Left renal pelvis (tissue), 4 donors: Measurements from ENCODE around the gene XAB2. TPM values are rescaled to one million over a fixed set of nuclear protein-coding genes. Genes with fewer than 3 reads are reported as not detected.
"Not testable (repeated sequence)": the region's sequence is repeated elsewhere in the genome, so short reads cannot be mapped to it uniquely, and the experiment has no call there.

Experiments used
- DNase-seq, 4 donors: peaks; one replicate each; pipeline ENCODE4 v3.0.0-alpha.2; 2013; ENCODE audit warnings: low read depth in 4 of 4, low spot score in 3 of 4
- polyA plus RNA-seq, 4 donors: library from polyadenylated mRNA; unstranded; fragments of 120-200 nt; gene quantifications; one replicate each; pipeline ENCODE4 v1.2.1, GENCODE V29; 2013; ENCODE audit not compliant: insufficient read length in 4 of 4

Gene XAB2
- polyA plus RNA-seq, 4 donors = 28.8 to 47.5 (median 31.1) TPM

DNA sequence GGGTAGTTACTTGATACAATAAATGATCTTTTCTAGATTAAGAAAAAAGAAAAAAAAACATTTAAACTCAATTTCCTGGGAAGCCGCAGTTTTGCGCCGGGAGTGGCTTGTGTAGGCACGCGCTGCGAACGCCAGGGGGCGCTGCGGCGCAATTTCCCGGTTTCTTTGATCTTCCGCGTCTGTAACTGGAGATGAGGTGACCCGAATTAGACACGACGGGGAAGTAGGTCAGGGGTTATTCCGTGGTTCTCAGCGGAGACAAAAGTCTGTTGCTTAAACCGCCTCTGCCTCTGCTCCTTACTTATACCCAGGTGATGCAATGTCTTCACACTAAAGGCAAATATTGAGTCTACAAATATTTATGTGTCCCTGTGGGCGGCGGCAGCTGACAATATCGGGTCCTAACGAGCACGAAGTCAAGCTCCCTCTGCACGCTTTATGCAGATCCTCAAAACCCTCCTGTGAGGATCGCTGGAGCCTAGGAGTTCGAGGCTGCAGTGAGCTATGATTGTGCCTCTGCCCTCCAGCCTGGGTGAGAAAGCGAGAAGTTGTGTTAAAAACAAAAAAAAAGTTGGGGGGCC is 22.8 kb upstream of the XAB2 start:
- DNase-seq = peak; percentile 43 to 71 (median 60)

DNA sequence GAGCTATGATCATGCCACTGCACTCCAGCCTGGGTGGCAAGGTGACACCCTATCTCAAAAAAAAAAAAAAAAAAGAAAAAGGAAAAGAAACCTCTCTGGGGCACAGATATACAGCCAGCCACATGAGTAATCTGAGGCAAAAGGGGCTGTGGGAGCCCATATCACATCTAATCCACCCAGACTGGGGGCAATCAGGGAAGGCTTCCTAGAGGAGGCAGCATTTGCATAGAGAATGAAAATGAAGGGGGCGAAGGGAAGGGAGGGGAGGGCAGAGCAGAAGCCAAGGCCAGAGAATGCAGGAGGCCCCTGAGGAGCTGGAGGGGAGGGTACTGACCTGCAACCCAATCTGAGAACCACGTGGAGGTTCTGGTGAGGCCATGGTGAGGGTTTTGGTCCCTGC is 20.8 kb upstream of the XAB2 start:
- no peak for DNase-seq

DNA sequence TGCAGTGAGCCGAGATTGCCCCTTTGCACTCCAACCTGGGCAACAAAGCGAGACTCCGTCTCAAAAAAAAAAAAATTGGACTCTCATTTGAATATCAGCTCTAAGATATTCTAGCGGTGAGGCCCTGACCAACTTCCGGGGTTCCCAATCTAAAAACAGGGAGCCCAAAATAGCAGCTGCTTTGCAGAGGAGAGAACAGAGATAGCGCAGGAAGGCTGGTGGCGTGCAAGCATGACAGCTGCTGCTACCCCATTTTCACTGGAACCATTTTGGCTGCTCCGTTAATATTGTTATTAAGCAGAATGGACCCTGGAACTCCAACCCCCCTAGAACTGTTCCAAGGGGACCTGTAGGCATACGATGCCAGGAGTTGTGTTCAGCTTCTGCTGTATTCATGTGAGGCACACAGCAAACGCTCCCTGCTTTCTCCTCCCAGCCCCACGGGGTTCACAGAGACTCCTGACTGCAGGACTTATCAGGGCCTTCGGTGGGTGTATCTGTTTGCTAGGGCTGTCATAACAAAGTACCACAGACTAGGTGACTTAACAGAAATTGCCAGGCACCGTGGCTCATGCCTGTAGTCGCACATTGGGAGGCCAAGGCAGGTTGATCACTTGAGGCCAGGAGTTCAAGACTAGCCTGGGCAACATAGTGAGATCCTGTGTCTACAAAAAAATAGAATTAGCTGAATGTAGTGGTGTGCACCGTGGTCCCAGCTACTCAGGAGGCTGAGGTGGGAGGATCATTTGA is 19.1 kb upstream of the XAB2 start:
- no peak for DNase-seq

DNA sequence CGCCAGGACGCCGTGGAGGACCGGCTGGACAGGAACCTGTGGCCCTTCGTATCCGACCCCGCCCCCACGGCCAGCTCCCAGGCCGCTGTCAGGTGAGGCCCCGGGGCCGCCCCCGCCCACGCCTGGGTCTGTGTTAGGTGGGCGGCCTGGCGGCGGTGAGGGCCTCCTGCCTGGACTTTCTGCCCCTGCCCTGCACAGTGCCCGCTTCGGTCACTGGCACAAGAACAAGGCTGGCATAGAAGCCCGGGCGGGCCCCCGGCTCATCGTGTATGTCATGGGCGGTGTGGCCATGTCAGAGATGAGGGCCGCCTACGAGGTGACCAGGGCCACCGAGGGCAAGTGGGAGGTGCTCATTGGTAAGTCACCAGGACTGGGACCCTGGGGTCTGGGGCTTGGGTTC is 17.8 kb upstream of the XAB2 start:
- DNase-seq = no peak

DNA sequence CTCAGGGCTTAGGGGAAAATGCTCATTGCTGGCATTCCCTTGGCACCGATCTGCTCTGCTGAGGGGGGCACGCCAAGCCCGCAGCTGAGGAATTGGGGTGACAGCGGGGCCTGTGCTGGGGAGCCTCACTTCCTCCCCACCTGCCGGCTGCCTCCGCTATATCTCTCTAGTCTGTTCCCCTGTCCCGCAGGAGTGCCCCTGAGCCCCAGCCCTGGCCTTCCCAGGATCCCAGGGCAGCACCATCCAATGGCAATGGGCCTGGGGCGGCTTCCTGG is 17.0 kb upstream of the XAB2 start:
- no peak for DNase-seq

DNA sequence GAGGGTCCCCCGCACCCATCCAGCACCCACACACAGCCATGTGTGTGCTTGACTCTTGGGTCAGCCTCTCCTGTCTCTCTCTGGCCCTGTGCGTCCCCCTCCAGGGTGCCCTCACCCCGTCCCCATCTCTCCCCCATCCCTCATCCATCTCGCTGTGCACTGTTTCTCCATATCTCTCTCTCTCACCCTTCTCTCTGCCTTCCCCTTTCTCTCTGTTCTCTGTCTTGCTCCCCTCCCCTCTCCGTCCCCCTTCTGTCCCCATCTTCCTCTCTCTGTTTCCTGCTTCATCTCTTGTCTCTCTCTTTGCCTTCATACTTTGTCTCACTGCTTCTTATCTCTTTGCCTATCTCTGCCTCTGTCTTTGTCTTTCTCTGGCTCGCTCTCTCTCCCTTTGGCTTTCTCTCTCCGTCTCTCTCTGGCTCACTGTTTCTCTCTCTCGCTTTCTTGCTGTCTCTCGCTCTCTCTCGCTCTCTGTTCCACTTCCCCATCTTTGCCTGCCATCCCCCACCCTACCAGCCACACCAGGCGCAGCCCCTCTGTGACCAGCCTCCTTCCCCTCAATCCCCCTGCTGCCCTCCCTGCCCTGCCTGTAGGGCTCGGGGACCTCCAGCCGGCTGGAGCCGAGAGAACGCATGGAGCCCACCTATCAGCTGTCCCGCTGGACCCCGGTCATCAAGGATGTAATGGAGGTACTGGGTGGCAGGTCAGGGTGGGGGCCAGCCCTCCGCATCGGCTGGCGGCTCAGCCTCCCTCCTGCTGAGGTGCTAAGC is 16.5 kb upstream of the XAB2 start:
- no peak for DNase-seq

DNA sequence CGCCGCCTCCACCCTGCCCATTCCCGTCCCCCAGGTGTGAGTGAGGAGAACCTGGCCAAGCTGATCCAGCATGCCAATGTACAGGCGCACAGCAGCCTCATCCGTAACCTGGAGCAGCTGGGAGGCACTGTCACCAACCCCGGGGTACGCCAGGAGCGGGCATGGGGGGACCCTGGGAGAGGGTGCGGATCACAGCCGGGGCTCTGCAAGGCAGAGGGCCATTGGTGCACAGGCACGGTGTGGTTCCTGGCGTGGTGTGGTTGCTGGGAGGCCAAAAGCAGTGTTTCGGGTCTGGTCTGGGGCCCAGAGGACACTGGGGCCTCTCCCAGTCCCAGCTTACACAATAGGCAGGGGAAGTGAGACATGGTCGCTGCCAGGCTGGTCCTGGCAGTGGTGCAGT is 15.8 kb upstream of the XAB2 start:
- DNase-seq = no peak

DNA sequence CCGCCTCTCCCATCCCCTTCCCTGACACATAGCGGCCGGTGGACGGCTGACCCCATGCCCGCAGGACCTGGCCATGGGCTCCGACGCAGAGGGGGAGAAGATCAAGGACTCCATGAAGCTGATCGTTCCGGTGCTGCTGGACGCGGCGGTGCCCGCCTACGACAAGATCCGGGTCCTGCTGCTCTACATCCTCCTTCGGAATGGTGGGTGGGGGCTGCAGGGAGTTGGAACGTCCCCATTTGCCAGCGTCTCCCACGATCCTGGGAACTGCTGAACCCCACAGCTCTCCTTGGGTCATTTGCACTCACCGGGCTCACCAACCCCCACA is 15.2 kb upstream of the XAB2 start:
- no peak for DNase-seq

DNA sequence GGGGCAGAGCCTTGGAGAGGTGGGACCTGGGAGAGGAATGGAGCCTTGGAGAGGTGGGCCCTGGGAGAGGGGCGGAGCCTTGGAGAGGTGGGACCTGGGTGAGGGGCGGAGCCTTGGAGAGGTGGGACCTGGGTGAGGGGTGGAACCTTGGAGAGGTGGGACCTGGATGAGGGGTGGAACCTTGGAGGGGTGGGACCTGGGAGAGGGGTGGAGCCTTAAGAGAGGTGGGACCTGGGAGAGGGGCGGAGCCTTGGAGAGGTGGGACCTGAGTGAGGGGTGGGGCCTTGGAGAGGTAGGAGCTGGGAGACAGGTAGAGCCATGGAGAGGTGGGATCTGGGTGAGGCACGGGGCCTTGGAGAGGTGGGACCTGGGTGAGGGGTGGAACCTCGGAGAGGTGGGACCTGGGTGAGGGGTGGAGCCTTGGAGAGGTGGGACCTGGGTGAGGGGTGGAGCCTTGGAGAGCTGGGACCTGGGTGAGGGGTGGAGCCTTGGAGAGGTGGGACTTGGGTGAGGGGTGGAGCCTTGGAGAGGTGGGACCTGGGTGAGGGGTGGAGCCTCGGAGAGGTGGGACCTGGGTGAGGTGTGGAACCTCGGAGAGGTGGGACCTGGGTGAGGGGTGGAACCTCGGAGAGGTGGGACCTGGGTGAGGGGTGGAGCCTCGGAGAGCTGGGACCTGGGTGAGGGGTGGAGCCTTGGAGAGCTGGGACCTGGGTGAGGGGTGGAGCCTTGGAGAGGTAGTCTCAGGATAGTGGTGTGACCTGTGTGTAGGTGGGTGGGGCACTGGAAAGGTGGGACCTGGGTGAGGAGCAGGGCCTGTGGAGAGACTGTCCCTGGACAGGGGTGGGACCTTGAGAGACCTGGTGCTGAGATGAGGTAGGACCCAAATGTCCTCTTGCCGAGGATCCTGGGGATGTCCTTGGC is 14.5 kb upstream of the XAB2 start:
- not testable (repeated sequence) for DNase-seq

DNA sequence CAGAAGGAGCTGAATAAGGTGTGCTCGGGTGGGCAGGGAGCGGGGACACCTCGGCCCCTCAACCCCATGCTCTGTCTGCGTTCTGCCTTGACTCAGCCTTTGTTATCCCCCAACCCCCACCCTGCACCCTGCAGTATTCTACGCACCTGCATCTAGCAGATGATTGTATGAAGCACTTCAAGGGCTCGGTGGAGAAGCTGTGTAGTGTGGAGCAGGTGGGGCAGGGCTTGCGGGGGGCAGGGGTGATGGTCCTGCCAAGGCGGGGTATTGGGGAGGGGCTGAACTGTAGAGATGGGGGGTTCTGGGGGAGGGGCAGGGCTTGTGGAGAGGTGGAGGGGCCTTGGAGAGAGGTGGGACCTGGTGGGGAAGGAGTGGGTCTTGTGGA is 13.7 kb upstream of the XAB2 start:
- no peak for DNase-seq

DNA sequence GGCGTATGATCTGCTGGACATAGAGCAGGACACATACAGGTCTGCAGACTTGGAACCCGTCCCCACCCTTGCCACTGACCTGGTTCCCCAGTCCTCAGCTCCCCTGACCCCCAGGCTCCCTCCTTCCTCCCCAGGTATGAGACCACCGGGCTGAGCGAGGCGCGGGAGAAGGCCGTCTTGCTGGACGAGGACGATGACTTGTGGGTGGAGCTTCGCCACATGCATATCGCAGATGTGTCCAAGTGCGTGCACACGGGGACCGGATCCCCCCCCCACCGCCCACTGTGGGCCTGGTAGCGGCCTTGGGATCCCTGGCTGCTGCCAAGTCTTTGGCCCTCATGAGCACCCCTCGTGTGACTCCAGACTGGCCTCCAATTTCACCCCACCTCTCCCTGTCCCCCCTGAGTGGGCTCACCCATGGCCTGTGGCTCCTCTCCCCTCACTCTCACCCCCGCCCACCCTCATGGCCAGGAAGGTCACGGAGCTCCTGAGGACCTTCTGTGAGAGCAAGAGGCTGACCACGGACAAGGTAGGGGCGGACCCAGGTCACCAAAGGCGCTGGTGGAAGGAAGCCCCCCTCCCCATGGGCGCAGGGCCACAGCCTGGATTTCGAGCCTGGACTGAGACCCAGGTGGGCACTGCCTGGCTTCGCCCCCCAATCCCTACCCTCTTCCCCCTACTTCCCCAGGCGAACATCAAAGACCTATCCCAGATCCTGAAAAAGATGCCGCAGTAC is 13.1 kb upstream of the XAB2 start:
- no peak for DNase-seq

DNA sequence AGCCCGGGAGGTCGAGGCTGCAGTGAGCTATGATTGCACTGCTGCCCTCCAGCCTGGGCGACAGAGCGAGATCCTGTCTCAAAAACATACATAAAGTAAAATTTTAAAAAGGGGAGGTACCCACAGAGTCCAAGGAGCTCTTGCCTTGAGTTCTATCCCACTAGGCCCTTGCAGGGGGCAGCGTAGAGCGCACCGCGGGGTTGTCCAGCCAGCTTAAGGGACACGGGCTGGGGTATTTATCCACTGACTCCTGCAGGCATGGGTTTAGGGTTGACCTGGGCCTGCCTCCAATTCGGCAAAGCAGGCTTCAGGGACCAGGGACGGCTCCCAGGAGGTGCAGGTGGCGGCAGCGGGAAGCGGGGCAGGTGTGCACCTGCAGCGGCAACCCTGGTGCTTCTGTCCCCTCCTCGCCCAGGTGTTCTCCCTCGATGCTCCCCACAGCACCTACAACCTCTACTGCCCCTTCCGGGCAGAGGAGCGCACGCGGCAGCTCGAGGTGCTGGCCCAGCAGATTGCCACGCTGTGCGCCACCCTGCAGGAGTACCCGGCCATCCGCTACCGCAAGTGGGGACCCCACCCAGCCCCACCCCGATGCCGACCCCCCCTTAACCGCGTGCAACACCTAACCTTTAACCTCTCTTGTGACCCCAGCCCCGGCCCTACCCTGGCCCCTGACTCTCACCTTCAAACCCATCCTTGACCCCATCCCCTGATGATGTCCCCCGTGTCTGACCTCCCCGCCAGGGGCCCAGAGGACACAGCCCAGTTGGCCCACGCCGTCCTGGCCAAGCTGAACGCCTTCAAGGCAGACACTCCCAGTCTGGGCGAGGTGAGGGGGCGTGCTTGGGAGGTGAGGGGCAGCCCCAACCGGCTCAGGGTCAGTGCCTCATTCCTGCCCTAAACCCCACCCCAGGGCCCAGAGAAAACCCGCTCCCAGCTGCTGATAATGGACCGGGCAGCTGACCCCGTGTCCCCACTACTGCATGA is 12.2 kb upstream of the XAB2 start:
- no peak for DNase-seq

DNA sequence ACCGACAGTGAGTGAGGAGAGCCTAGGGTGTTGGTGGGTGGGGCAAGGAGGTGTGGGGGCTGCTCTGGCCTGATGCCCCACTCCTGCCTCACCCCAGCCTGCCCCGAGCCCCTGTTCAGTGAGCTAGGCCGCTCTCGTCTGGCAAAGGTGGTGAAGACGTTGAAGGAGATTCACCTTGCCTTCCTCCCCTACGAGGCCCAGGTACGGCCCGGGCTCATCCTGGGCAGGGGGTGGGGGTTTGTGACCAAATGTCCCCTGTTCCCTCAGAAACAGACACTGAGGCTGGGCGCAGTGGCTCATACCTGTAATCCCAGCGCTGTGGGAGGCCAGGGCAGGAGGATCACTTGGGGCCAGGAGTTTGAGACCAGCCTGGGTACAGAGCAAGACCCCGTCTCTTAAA is 11.5 kb upstream of the XAB2 start:
- no peak for DNase-seq

DNA sequence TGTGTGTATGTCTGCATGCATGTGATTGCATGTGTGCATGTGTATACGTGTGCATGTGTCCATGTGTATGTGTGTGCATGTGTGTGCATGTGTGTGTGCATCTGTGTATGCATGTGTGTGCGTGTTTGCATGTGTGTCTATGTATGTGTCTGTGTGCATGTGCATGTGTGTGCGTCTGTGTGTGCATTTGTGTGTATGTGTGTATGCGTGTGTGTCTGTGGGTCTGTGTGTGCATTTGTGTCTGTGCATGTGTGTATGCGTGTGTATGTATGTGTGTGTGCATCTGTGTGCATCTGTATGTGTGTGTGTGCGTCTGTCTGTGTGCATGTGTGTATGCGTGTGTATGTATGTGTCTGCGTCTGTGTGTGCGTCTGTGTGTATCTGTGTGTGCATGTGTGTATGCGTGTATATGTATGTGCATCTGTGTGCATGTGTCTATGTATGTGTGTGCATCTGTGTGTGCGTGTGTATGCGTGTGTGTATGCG is 10.6 kb upstream of the XAB2 start:
- no peak for DNase-seq

DNA sequence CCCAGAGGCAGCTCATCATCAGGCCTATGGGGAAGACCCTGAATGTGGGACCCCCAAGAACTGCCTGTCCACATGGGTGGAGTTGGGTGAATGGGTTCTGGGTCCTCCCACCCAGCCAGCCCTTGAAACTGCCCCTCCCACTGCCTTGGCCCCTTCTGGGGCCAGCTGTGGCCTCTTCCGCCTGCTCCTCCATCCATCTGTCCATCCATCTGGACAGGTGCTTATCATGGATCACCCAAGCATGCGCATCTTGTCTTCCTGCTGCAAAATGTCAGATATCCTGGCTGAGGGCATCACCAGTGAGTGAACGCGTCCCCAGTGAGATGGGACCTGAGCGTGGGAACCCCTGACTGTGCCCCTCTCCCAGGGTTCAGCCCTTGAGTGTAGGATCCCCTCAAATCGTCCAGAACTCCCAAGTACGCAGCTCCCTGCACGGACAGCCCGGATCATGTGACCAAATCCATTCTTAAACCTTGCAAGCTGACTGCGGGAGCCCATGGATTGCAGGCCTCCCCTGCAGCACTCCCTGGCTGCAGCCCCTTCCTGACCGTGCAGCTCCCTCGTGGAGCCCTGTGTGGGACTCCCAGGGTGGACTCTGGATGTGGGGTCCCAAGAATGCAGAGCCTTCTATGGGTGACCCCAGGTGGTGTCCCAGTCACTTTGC is 9.6 kb upstream of the XAB2 start:
- no peak for DNase-seq

DNA sequence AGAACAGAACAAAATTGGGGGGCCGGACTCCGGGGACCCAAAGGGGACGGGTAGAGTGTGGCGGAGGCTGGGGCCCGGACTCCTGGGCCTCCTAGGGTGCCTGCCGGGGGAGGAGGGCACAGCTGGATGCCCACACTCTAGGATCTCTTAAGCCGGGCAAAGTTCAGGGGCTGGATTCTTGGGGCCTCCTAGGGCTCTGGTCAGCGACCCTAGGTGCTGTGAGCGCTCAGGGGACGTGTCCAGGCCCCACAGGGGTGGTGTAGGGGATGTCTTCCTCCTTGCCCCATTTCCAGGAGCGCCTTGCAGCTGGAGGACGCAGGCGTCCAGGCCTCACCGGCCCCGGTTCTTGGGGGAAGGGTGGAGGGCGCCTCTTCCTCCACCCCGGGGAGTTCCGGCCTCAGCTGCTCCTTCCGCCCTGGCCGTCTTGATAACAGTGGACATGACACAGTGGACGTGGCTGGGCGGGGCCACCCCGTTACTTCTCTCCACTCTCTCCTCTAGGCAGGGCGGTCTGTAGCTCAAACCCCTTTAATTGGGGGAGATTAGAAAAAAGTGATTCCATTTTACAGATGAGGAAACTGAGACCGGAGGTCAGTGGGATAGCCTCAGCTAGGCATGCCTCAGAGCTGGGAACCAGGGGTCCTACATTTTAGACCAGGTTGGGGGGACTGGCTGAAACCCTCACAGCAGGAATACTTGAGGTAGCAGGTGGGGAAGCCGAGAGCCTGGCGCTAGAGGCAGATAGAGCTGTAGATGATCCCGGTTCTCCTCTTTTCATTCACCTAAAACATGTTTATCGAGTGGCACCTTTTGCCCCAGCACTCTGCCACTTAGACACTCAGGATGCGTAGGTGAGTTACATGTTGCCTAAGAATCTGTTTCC is 8.3 kb upstream of the XAB2 start:
- no peak for DNase-seq

DNA sequence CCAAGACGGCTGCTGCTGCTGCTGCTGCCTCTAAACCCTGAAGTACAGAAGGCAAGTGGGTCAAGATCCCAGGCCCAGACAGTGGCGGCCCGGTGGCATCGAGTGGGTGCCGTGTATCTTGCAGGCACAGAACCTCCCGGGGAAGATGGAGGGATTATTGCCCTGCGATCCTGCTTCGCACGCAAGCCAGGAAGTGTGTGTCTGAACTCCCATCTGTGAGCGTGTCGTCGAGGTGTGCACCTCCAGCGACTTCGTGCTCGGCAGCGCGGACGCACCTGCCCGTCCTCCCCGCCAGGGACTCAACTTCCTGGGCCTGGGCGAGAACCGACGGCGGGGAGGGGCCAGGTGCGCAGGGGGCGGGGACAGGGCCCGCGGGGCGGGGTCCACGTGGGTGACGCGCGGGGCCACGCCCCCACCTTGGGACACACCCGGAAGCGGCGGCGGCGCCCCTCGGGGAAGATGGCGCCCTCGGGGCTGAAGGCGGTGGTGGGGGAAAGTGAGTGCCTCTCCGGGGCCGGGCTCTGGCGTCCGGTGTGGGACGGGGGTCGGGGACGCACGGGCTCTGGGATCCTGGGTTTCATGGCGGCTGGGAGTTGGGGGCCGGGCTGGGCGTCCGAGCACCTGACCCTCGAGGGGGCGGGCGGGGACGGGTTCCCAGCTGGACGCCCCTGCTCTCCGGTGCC is 7.5 kb upstream of the XAB2 start, which contains the start of gene STXBP2:
TSS of gene STXBP2 (plus strand) at position 420 of the 683 bp plus-strand sequence. CDS start at position 460, 40 bp downstream.
- peak in 3 of 4 donors; percentile 36 to 47 (median 44) for DNase-seq
